ENCODE results near the gene TMEM253. TPM values are rescaled to one million over a fixed set of nuclear protein-coding genes. Genes with fewer than 3 reads are reported as not detected.

TMEM253 gene
- total RNA-seq, 1 donor from 2014 or later = not detected

Other genes starting within 250 kb of the TMEM253 start
- gene RNASE3, start 209.7 kb upstream of the TMEM253 start, total RNA-seq = not detected in 2 replicates
- not detected in 2 replicates for gene RNASE2, start 145.6 kb upstream of the TMEM253 start, total RNA-seq
- gene METTL17, start 111.1 kb upstream of the TMEM253 start, total RNA-seq = 13.1 and 19.0 TPM in 2 replicates
- not detected in 2 replicates for gene SLC39A2, start 101.8 kb upstream of the TMEM253 start, total RNA-seq
- gene NDRG2, start 76.0 kb upstream of the TMEM253 start, total RNA-seq = 0.65 and 3.6 TPM in 2 replicates
- gene TPPP2, start 70.8 kb upstream of the TMEM253 start, total RNA-seq = not detected in 2 replicates
- gene RNASE13, start 66.3 kb upstream of the TMEM253 start, total RNA-seq = not detected in 2 replicates
- gene RNASE7, start 58.7 kb upstream of the TMEM253 start, total RNA-seq = not detected in 2 replicates
- gene RNASE8, start 43.2 kb upstream of the TMEM253 start, total RNA-seq = not detected in 2 replicates
- 4.8 and 5.8 TPM in 2 replicates for gene ARHGEF40, start 30.8 kb upstream of the TMEM253 start, total RNA-seq
- 2.0 and 2.4 TPM in 2 replicates for gene ZNF219, start 2.4 kb upstream of the TMEM253 start, total RNA-seq
- gene OR5AU1, start 55.0 kb downstream of the TMEM253 start, total RNA-seq = not detected in 2 replicates
- 570 and 584 TPM in 2 replicates for gene HNRNPC, start 168.4 kb downstream of the TMEM253 start, total RNA-seq
- 0.20 and 0.22 TPM in 2 replicates for gene RPGRIP1, start 179.0 kb downstream of the TMEM253 start, total RNA-seq